ENCODE results near the gene PPP1CA. TPM values are rescaled to one million over a fixed set of nuclear protein-coding genes. Genes with fewer than 3 reads are reported as not detected.

The PPP1CA gene
- polyA plus RNA-seq, 1 donor (not counting 4 experiments of a cell fraction or from before 2014, with no cell fraction given) = 122 TPM

DNA sequence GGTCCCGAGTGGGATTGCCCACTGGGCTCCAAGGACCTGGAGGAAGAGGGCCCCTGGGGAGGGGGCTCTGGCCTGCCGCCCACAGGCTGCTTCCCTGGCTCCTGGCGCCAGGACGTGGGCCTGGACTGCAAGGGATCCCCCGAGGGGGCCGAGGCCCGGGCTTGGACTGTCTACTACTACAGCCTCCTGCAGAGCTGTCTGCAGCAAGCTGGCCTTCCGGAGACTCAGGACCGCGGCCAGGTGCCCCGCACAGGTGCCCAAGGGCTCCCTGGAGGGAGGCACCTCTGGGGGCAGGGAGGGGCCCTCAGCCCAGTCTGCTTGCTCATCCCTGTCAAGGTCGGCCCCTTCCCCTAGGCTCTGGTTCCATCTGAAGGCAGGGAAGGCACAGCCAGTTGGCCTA is 15.8 kb upstream of the PPP1CA start:
- H3K36me3 ChIP-seq (ENCODE audit: control insufficient read depth in 2 of 2, extremely low read depth in 1 of 2, insufficient read depth in 2 of 2, low read length in 2 of 2) = no peaks in the 10 kb centered on the region
- H3K9me1 ChIP-seq (ENCODE audit: control insufficient read depth, extremely low read depth, insufficient read depth, low read length) = no peaks in the 10 kb centered on the region
- peaks cover 12% of the 10 kb centered on the region for H3K4me1 ChIP-seq (ENCODE audit: control insufficient read depth, extremely low read depth, insufficient read depth, low read length)
- no peak overlapping the region for H3K4me3 ChIP-seq (ENCODE audit: control insufficient read depth in 2 of 3, extremely low read depth in 1 of 3, insufficient read depth in 2 of 3, low read depth in 1 of 3, low read length in 3 of 3)
- H3K79me2 ChIP-seq (ENCODE audit: control insufficient read depth, insufficient read depth, low read length) = no peaks in the 10 kb centered on the region
- dilution Hi-C loops (cut with MboI; ENCODE audit: extremely low pct_ligation_motif_present, low sequenced_read_pairs) = no loop called here
- no peak for FAIRE-seq
- no peak overlapping the region for H3K9ac ChIP-seq (ENCODE audit: control insufficient read depth, extremely low read depth, insufficient read depth, low read length)
- H2AFZ ChIP-seq (ENCODE audit: control insufficient read depth, low read length) = no peak overlapping the region
- H4K20me1 ChIP-seq (ENCODE audit: control insufficient read depth, extremely low read depth, insufficient read depth, low read length) = no peaks in the 10 kb centered on the region
- no peak overlapping the region for H3K4me2 ChIP-seq (ENCODE audit: control insufficient read depth, extremely low read depth, insufficient read depth, low read depth, low read length)
- DNase-seq (ENCODE audit: low read depth, low spot score) = no peak
- no peaks in the 10 kb centered on the region for H3K9me3 ChIP-seq (ENCODE audit: control insufficient read depth, low read depth, low read length)
- peaks cover 18% of the 10 kb centered on the region for H3K27me3 ChIP-seq (ENCODE audit: control insufficient read depth, extremely low read depth, insufficient read depth, low read length)
- no peak overlapping the region for H3K27ac ChIP-seq (ENCODE audit: control insufficient read depth, insufficient read depth, low read length)
- TF ChIP-seq EZH2 (IDR thresholded peaks at IDR 0.05; ENCODE audit: low read length) = no peak
- TF ChIP-seq, protein P1, sequence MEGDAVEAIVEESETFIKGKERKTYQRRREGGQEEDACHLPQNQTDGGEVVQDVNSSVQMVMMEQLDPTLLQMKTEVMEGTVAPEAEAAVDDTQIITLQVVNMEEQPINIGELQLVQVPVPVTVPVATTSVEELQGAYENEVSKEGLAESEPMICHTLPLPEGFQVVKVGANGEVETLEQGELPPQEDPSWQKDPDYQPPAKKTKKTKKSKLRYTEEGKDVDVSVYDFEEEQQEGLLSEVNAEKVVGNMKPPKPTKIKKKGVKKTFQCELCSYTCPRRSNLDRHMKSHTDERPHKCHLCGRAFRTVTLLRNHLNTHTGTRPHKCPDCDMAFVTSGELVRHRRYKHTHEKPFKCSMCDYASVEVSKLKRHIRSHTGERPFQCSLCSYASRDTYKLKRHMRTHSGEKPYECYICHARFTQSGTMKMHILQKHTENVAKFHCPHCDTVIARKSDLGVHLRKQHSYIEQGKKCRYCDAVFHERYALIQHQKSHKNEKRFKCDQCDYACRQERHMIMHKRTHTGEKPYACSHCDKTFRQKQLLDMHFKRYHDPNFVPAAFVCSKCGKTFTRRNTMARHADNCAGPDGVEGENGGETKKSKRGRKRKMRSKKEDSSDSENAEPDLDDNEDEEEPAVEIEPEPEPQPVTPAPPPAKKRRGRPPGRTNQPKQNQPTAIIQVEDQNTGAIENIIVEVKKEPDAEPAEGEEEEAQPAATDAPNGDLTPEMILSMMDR (optimal IDR thresholded peaks at IDR 0.05 in 1 of 3, IDR thresholded peaks at IDR 0.05 in 1 of 3, conservative IDR thresholded peaks at IDR 0.05 in 1 of 3; ENCODE audit: extremely low read depth in 1 of 3, insufficient read depth in 2 of 3, low read length in 3 of 3) = no peak

DNA sequence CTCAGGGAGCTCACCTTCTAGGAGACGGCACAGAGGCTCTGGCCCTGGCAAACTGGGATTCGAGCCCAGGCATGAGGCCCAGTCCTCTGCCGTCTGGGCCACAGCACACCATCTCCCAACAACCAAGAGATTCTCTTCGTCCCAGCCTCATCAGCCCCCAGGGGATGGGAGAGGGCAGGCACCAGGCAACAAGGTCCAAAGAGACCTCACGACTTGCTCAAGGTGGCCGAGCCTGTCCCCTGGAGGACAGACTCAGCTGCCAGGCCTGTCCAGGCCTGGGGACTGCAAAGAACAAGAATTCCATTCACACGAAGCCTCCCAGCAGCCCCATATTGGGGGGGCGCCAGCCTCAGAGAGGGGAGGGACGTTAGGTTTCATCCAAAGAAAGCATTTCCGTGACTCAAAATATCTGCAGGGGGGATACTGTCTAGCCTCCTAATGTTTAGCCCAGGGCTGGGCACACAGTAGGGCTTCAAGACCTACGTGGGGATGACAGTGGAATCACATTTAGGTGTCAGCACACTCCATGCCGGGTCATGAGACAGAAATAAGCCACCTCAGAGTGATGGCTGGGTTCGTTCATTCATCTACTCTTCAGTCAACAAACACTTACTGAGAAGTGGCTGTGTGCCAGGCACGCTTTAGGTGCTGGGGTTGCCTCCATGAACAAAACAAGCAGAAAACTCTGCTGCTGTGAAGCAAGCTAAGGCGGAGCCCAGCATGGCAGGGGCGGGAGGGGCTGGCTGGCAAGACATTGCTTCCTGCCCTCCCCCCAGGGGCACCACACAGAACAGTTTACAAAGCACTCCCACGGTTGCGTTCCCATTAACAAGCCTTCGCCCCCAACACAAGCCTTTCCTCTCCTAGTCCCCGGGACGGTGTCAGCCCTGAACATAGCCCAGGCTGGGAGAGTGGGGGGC is 15.0 kb upstream of the PPP1CA start:
- Histone ChIP-seq H2AFZ (ENCODE audit: control insufficient read depth, low read length) (no peak overlapping the region), H3K27me3 (ENCODE audit: control insufficient read depth, extremely low read depth, insufficient read depth, low read length) (peaks cover 18% of the 10 kb centered on the region), H3K9ac (ENCODE audit: control insufficient read depth, extremely low read depth, insufficient read depth, low read length) (no peak overlapping the region), H3K4me2 (ENCODE audit: control insufficient read depth, extremely low read depth, insufficient read depth, low read depth, low read length) (no peak overlapping the region), H3K4me1 (ENCODE audit: control insufficient read depth, extremely low read depth, insufficient read depth, low read length) (peaks cover 11% of the 10 kb centered on the region), H3K27ac (ENCODE audit: control insufficient read depth, insufficient read depth, low read length) (no peak overlapping the region), H3K9me3 (ENCODE audit: control insufficient read depth, low read depth, low read length) (no peaks in the 10 kb centered on the region), H3K36me3 (ENCODE audit: control insufficient read depth in 2 of 2, extremely low read depth in 1 of 2, insufficient read depth in 2 of 2, low read length in 2 of 2) (no peaks in the 10 kb centered on the region), H3K4me3 (ENCODE audit: control insufficient read depth in 2 of 3, extremely low read depth in 1 of 3, insufficient read depth in 2 of 3, low read depth in 1 of 3, low read length in 3 of 3) (no peak overlapping the region), H3K9me1 (ENCODE audit: control insufficient read depth, extremely low read depth, insufficient read depth, low read length) (no peaks in the 10 kb centered on the region), H3K79me2 (ENCODE audit: control insufficient read depth, insufficient read depth, low read length) (no peaks in the 10 kb centered on the region), H4K20me1 (ENCODE audit: control insufficient read depth, extremely low read depth, insufficient read depth, low read length) (no peaks in the 10 kb centered on the region)
- peak; percentile 74 for FAIRE-seq
- DNase-seq (ENCODE audit: low read depth, low spot score) = no peak
- dilution Hi-C loops (cut with MboI; ENCODE audit: extremely low pct_ligation_motif_present, low sequenced_read_pairs) = no loop called here
- TF ChIP-seq, protein P1 (optimal IDR thresholded peaks at IDR 0.05 in 1 of 3, IDR thresholded peaks at IDR 0.05 in 1 of 3, conservative IDR thresholded peaks at IDR 0.05 in 1 of 3; ENCODE audit: extremely low read depth in 1 of 3, insufficient read depth in 2 of 3, low read length in 3 of 3) = no peak
- no peak for TF ChIP-seq EZH2 (IDR thresholded peaks at IDR 0.05; ENCODE audit: low read length)

All from keratinocyte (primary cell).